Activated naive CD4-positive, alpha-beta T cell treated with anti-CD3 and anti-CD28 coated beads, Interleukin-2, amount 50 U/mL, for 24 hours (primary cell): ENCODE measurements around the gene NCOR1.
"Not testable (repeated sequence)": the region's sequence is repeated elsewhere in the genome, so short reads cannot be mapped to it uniquely, and the experiment has no call there.

Experiments
- H3K27ac Mint-ChIP-seq: one replicate; pipeline ENCODE4 v1.8.0; 2021; ENCODE audit warnings: mild to moderate bottlenecking, mixed read lengths
- H3K27me3 Mint-ChIP-seq: one replicate; pipeline ENCODE4 v1.8.0; 2021; ENCODE audit warnings: mixed read lengths
- H3K36me3 Mint-ChIP-seq: one replicate; pipeline ENCODE4 v1.8.0; 2021; ENCODE audit warnings: mixed read lengths
- H3K4me1 Mint-ChIP-seq: one replicate; pipeline ENCODE4 v1.8.0; 2021; ENCODE audit warnings: mixed read lengths
- H3K4me3 Mint-ChIP-seq: one replicate; pipeline ENCODE4 v1.8.0; 2021; ENCODE audit warnings: mild to moderate bottlenecking, mixed read lengths
- H3K9me3 Mint-ChIP-seq: one replicate; pipeline ENCODE4 v1.8.0; 2021; ENCODE audit warnings: mixed read lengths

NCOR1 gene

GRCh38 chr17:16191604-16192003 is 23.7 kb downstream of the NCOR1 start:
- no peaks in the 10 kb centered on the region for H3K27me3 Mint-ChIP-seq
- peak overlapping the region; percentile 41 for H3K27ac Mint-ChIP-seq
- peaks cover 16% of the 10 kb centered on the region for H3K36me3 Mint-ChIP-seq
- no peak overlapping the region for H3K4me3 Mint-ChIP-seq
- no peaks in the 10 kb centered on the region for H3K9me3 Mint-ChIP-seq
- H3K4me1 Mint-ChIP-seq: peaks cover 38% of the 10 kb centered on the region

- H3K4me3 Mint-ChIP-seq: no peak overlapping the region
- no peaks in the 10 kb centered on the region for H3K27me3 Mint-ChIP-seq
- H3K9me3 Mint-ChIP-seq: no peaks in the 10 kb centered on the region
- H3K36me3 Mint-ChIP-seq: peaks cover 16% of the 10 kb centered on the region
- H3K27ac Mint-ChIP-seq: peak overlapping the region; percentile 41
- peaks cover 44% of the 10 kb centered on the region for H3K4me1 Mint-ChIP-seq
Observed at GRCh38 chr17:16190703-16191360, 24.5 kb downstream of the NCOR1 start.

- no peaks in the 10 kb centered on the region for H3K9me3 Mint-ChIP-seq
- H3K36me3 Mint-ChIP-seq: peaks cover 17% of the 10 kb centered on the region
- no peak overlapping the region for H3K4me3 Mint-ChIP-seq
- no peak overlapping the region for H3K27ac Mint-ChIP-seq
- no peaks in the 10 kb centered on the region for H3K27me3 Mint-ChIP-seq
- peaks cover 44% of the 10 kb centered on the region for H3K4me1 Mint-ChIP-seq
Observed at GRCh38 chr17:16189791-16190348, 25.5 kb downstream of the NCOR1 start.

- Mint-ChIP-seq H3K9me3 (no peaks in the 10 kb centered on the region), H3K27me3 (no peaks in the 10 kb centered on the region), H3K4me1 (peaks cover 50% of the 10 kb centered on the region), H3K4me3 (no peak overlapping the region), H3K36me3 (peaks cover 12% of the 10 kb centered on the region), H3K27ac (no peak overlapping the region)
Observed at GRCh38 chr17:16187642-16188041, 27.7 kb downstream of the NCOR1 start.

- peaks cover 63% of the 10 kb centered on the region for H3K4me1 Mint-ChIP-seq
- peaks cover 17% of the 10 kb centered on the region for H3K36me3 Mint-ChIP-seq
- no peaks in the 10 kb centered on the region for H3K27me3 Mint-ChIP-seq
- H3K4me3 Mint-ChIP-seq: no peak overlapping the region
- H3K27ac Mint-ChIP-seq: no peak overlapping the region
- H3K9me3 Mint-ChIP-seq: no peaks in the 10 kb centered on the region
Observed at GRCh38 chr17:16181581-16181980, 33.8 kb downstream of the NCOR1 start.

GRCh38 chr17:16178836-16179235 is 36.5 kb downstream of the NCOR1 start:
- H3K4me1 Mint-ChIP-seq: peaks cover 51% of the 10 kb centered on the region

GRCh38 chr17:16171613-16172012 is 43.7 kb downstream of the NCOR1 start:
- Mint-ChIP-seq H3K36me3 (peaks cover 11% of the 10 kb centered on the region), H3K4me3 (no peak overlapping the region), H3K27me3 (no peaks in the 10 kb centered on the region), H3K4me1 (peaks cover 24% of the 10 kb centered on the region), H3K9me3 (no peaks in the 10 kb centered on the region), H3K27ac (no peak overlapping the region)

More at GRCh38 chr17:16178836-16179235, 36.5 kb downstream of the NCOR1 start:
- no peaks in the 10 kb centered on the region for H3K27me3 Mint-ChIP-seq
- no peaks in the 10 kb centered on the region for H3K9me3 Mint-ChIP-seq
- peaks cover 14% of the 10 kb centered on the region for H3K36me3 Mint-ChIP-seq
- H3K27ac Mint-ChIP-seq: no peak overlapping the region
- no peak overlapping the region for H3K4me3 Mint-ChIP-seq

GRCh38 chr17:16166766-16167165 is 48.6 kb downstream of the NCOR1 start:
- not testable (repeated sequence) for H3K4me3 Mint-ChIP-seq, H3K27me3 Mint-ChIP-seq, H3K27ac Mint-ChIP-seq, H3K9me3 Mint-ChIP-seq
- Mint-ChIP-seq H3K36me3 (peaks cover 20% of the 10 kb centered on the region), H3K4me1 (peaks cover 33% of the 10 kb centered on the region)

- no peak overlapping the region for H3K27ac Mint-ChIP-seq
- no peaks in the 10 kb centered on the region for H3K27me3 Mint-ChIP-seq
- H3K4me1 Mint-ChIP-seq: peaks cover 19% of the 10 kb centered on the region
- no peak overlapping the region for H3K4me3 Mint-ChIP-seq
- no peaks in the 10 kb centered on the region for H3K9me3 Mint-ChIP-seq
- peaks cover 20% of the 10 kb centered on the region for H3K36me3 Mint-ChIP-seq
Observed at GRCh38 chr17:16158714-16159113, 56.6 kb downstream of the NCOR1 start.

GRCh38 chr17:16155536-16155935 is 59.8 kb downstream of the NCOR1 start:
- Mint-ChIP-seq H3K27ac (peak overlapping the region; percentile 46), H3K4me1 (no peaks in the 10 kb centered on the region), H3K27me3 (no peaks in the 10 kb centered on the region), H3K9me3 (no peaks in the 10 kb centered on the region), H3K4me3 (no peak overlapping the region), H3K36me3 (peaks cover 25% of the 10 kb centered on the region)

GRCh38 chr17:16152326-16152725 is 63.0 kb downstream of the NCOR1 start:
- H3K36me3 Mint-ChIP-seq: peaks cover 33% of the 10 kb centered on the region
- H3K27ac Mint-ChIP-seq, H3K4me3 Mint-ChIP-seq, H3K4me1 Mint-ChIP-seq, H3K27me3 Mint-ChIP-seq, H3K9me3 Mint-ChIP-seq: not testable (repeated sequence)

- Mint-ChIP-seq H3K4me1 (no peaks in the 10 kb centered on the region), H3K4me3 (no peak overlapping the region), H3K27me3 (no peaks in the 10 kb centered on the region), H3K27ac (no peak overlapping the region), H3K36me3 (peaks cover 31% of the 10 kb centered on the region), H3K9me3 (no peaks in the 10 kb centered on the region)
Observed at GRCh38 chr17:16150251-16150856, 65.0 kb downstream of the NCOR1 start.

- Mint-ChIP-seq H3K4me1 (no peaks in the 10 kb centered on the region), H3K36me3 (peaks cover 26% of the 10 kb centered on the region), H3K27ac (no peak overlapping the region), H3K27me3 (no peaks in the 10 kb centered on the region), H3K9me3 (no peaks in the 10 kb centered on the region), H3K4me3 (no peak overlapping the region)
Observed at GRCh38 chr17:16148596-16148995, 66.7 kb downstream of the NCOR1 start.

GRCh38 chr17:16145319-16145890 is 69.9 kb downstream of the NCOR1 start:
- Mint-ChIP-seq H3K27ac (peak overlapping the region; percentile 30), H3K36me3 (peaks cover 17% of the 10 kb centered on the region)
- not testable (repeated sequence) for H3K4me3 Mint-ChIP-seq, H3K27me3 Mint-ChIP-seq, H3K9me3 Mint-ChIP-seq, H3K4me1 Mint-ChIP-seq

- no peaks in the 10 kb centered on the region for H3K9me3 Mint-ChIP-seq
- H3K36me3 Mint-ChIP-seq: peaks cover 6% of the 10 kb centered on the region
- H3K4me1 Mint-ChIP-seq: no peaks in the 10 kb centered on the region
- no peak overlapping the region for H3K27ac Mint-ChIP-seq
- no peak overlapping the region for H3K4me3 Mint-ChIP-seq
- no peaks in the 10 kb centered on the region for H3K27me3 Mint-ChIP-seq
Observed at GRCh38 chr17:16141685-16142084, 73.6 kb downstream of the NCOR1 start.

- Mint-ChIP-seq H3K9me3 (no peaks in the 10 kb centered on the region), H3K4me3 (no peak overlapping the region), H3K27ac (no peak overlapping the region), H3K27me3 (no peaks in the 10 kb centered on the region), H3K4me1 (no peaks in the 10 kb centered on the region), H3K36me3 (peaks cover 3% of the 10 kb centered on the region)
Observed at GRCh38 chr17:16140854-16141253, 74.5 kb downstream of the NCOR1 start.
